OCI-LY1 (cell line): ENCODE measurements around the gene TNS1.

Experiments
- EZH2 ChIP-seq: fragments of 200-600 bp; sonication (generic), shearing (Covaris generic); IDR thresholded peaks from 2 replicates; pipeline ENCODE4 v1.8.0; 2017; ENCODE audit warnings: borderline replicate concordance, mixed run types, mild to moderate bottlenecking, antibody characterized with exemption, low read length, moderate library complexity, mixed read lengths
- TF ChIP-seq, protein P1 (sequence below): fragments of 200-600 bp; sonication (generic), shearing (Covaris generic); IDR thresholded peaks from 2 replicates; pipeline ENCODE4 v1.5.1; 2017; ENCODE audit warnings: mild to moderate bottlenecking, antibody characterized with exemption, low read length, moderate library complexity, mixed read lengths

DNA sequence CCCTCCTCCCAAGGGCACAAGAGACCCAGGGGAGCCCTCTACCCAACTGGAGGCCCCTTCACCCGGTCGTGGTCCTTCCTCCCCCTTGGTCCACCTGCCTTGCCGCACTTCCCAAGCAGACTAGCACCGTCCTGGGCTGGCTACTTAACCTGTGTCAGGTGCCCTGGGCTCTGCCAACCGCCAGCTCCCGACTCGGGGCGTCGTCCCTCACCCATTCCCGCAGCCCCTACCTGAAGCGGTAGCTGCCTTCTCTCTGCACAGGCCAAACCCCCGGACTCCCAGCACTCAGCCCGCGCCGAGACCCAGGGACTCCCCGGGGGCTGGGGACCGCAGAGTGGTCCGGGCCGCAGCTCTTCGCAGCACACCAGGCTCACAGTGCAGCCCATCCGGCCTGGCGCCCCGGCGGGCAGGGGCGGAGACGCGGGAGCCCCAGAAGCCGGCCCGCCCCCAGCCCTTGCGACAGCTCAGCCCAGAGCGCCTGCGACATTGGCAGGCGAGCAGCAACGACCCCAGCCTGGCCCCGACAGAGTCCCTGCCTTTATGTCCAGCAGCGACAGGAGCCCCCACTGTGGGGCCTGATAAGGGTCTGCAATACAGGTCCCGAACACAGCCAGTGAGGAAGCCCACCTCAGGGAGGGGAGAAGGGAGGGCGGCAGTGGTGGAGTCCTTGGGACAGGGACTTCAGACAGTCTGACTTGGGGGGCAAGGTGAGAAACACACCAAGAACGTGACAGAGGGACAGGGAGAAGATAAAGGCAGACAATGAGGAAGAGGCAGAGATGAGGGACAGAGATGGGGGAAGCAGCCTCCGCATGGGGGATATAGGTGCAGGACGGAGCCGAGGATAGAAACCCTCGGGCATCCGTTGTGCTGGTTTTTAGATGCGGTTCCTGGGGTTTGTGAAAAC is 31.0 kb upstream of the TNS1 start:
- TF ChIP-seq, protein P1, sequence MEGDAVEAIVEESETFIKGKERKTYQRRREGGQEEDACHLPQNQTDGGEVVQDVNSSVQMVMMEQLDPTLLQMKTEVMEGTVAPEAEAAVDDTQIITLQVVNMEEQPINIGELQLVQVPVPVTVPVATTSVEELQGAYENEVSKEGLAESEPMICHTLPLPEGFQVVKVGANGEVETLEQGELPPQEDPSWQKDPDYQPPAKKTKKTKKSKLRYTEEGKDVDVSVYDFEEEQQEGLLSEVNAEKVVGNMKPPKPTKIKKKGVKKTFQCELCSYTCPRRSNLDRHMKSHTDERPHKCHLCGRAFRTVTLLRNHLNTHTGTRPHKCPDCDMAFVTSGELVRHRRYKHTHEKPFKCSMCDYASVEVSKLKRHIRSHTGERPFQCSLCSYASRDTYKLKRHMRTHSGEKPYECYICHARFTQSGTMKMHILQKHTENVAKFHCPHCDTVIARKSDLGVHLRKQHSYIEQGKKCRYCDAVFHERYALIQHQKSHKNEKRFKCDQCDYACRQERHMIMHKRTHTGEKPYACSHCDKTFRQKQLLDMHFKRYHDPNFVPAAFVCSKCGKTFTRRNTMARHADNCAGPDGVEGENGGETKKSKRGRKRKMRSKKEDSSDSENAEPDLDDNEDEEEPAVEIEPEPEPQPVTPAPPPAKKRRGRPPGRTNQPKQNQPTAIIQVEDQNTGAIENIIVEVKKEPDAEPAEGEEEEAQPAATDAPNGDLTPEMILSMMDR, result no peak
- no peak for TF ChIP-seq EZH2
